ENCODE results near the gene GPR108.

GRCh38 chr19:6711078-6711361 lies 26.4 kb downstream of the GPR108 start:
- TF ChIP-seq ARNTL (CRISPR knock-in tag; IDR thresholded peaks at IDR 0.05; ENCODE audit: borderline replicate concordance, low read depth), result no peak
- TF ChIP-seq SNAI2 (CRISPR knock-in tag; IDR thresholded peaks at IDR 0.05), result no peak
- no peak for TF ChIP-seq GLIS3 (CRISPR knock-in tag; IDR thresholded peaks at IDR 0.05)
- TF ChIP-seq RARB (CRISPR knock-in tag; IDR thresholded peaks at IDR 0.05), result no peak
- TF ChIP-seq PPARA (CRISPR knock-in tag; IDR thresholded peaks at IDR 0.05; ENCODE audit: borderline replicate concordance), result no peak
- no peak for TF ChIP-seq PATZ1 (CRISPR knock-in tag; IDR thresholded peaks at IDR 0.05; ENCODE audit: borderline replicate concordance)
- no peak for TF ChIP-seq CSRNP3 (CRISPR knock-in tag; IDR thresholded peaks at IDR 0.05)
- no peak for TF ChIP-seq ZNF70 (CRISPR knock-in tag; IDR thresholded peaks at IDR 0.05)
- TF ChIP-seq TCF4 (CRISPR knock-in tag; IDR thresholded peaks at IDR 0.05; ENCODE audit: borderline replicate concordance), result no peak

All from SK-N-SH treated with all-trans-retinoic acid at 6 μM for 48 hours (cell line).